CD4-positive, alpha-beta memory T cell (primary cell): ENCODE results near the gene KCNA2. TPM values are rescaled to one million over a fixed set of nuclear protein-coding genes. Genes with fewer than 3 reads are reported as not detected.

Experiments
- CTCF ChIA-PET: fragments of 350-600 bp; sonication (Branson Sonifier 250); formaldehyde crosslinking; loops from one replicate; lab custom pipeline; 2021; ENCODE audit warnings: inconsistent platforms; ENCODE audit not compliant: partially characterized antibody; lab: Charles Lee
- POLR2A ChIA-PET: fragments of 350-600 bp; sonication (Branson Sonifier 250); formaldehyde crosslinking; loops from one replicate; lab custom pipeline; 2021; ENCODE audit not compliant: partially characterized antibody; lab: Charles Lee
- DNase-seq, 5 donors: peaks; one replicate each; pipeline versions ENCODE4 v3.0.0 to v3.0.0-alpha.2; 2020 to 2022; ENCODE audit warnings: mixed read lengths in 1 of 5
- H3K27ac ChIP-seq: one replicate; pipeline ENCODE4 v1.7.0; 2013; ENCODE audit warnings: low read depth, low read length
- H3K27me3 ChIP-seq: 2 replicates; pipeline ENCODE4 v1.7.0; 2013; ENCODE audit warnings: mild to moderate bottlenecking, low read length, moderate library complexity; ENCODE audit not compliant: insufficient read depth
- H3K36me3 ChIP-seq: 2 replicates; pipeline ENCODE4 v1.7.0; 2013; ENCODE audit warnings: mild to moderate bottlenecking, low read length, moderate library complexity; ENCODE audit not compliant: insufficient read depth
- H3K4me1 ChIP-seq: 2 replicates; pipeline ENCODE4 v1.7.0; 2013; ENCODE audit warnings: mild to moderate bottlenecking, low read length, moderate library complexity; ENCODE audit not compliant: insufficient read depth
- H3K4me3 ChIP-seq, 2 donors: one replicate each; pipeline ENCODE4 v1.7.0; 2013; ENCODE audit warnings: low read length in 2 of 2, mild to moderate bottlenecking in 1 of 2
- H3K9me3 ChIP-seq, 2 donors: one replicate each; pipeline ENCODE4 v1.7.0; 2013; ENCODE audit warnings: low read length in 2 of 2, control low read depth in 1 of 2; ENCODE audit not compliant: control insufficient read depth in 1 of 2
- H3K27ac Mint-ChIP-seq, 7 donors: one replicate each; pipeline ENCODE4 v1.8.0; 2020 to 2021; ENCODE audit warnings: mixed read lengths in 7 of 7, mild to moderate bottlenecking in 6 of 7, inconsistent platforms in 3 of 7, moderate library complexity in 3 of 7
- H3K27me3 Mint-ChIP-seq, 2 donors: one replicate each; pipeline ENCODE4 v1.8.0; 2020 to 2021; ENCODE audit warnings: mixed read lengths in 2 of 2
- H3K36me3 Mint-ChIP-seq, 2 donors: one replicate each; pipeline ENCODE4 v1.8.0; 2020 to 2021; ENCODE audit warnings: mixed read lengths in 2 of 2, inconsistent platforms in 1 of 2, mild to moderate bottlenecking in 1 of 2
- H3K4me1 Mint-ChIP-seq, 4 donors: one replicate each; pipeline ENCODE4 v1.8.0; 2020 to 2021; ENCODE audit warnings: mixed read lengths in 4 of 4, mild to moderate bottlenecking in 1 of 4
- H3K4me3 Mint-ChIP-seq, 8 donors: one replicate each; pipeline ENCODE4 v1.8.0; 2020 to 2021; ENCODE audit warnings: mixed read lengths in 8 of 8, mild to moderate bottlenecking in 7 of 8, moderate library complexity in 6 of 8, inconsistent platforms in 3 of 8
- H3K9me3 Mint-ChIP-seq, 8 donors: one replicate each; pipeline ENCODE4 v1.8.0; 2020 to 2021; ENCODE audit warnings: mixed read lengths in 8 of 8, mild to moderate bottlenecking in 5 of 8, inconsistent platforms in 3 of 8, moderate library complexity in 1 of 8
- intact Hi-C: fragments of 100-400 bp; cut with micrococcal nuclease; formaldehyde crosslinking; loops from one replicate; pipeline ENCODE4 v1.15.1; 2023
- polyA plus RNA-seq, 2 donors: library from polyadenylated mRNA; unstranded; fragments of 300-500 nt; fragmentation: Illumina TruSeq; gene quantifications; one replicate each; pipeline ENCODE4 v1.2.3, GENCODE V29; 2021
- total RNA-seq, 2 experiments: library from RNA; stranded (reverse); gene quantifications; one replicate each; pipeline ENCODE4 v1.2.3, GENCODE V29; 2021

Gene KCNA2
- total RNA-seq = 1 to 10 TPM; 1.2 to 2.2 TPM
- 1 to 10 TPM in 1 of 2 donors, under 1 TPM in 1; 0.26 to 1.0 TPM for polyA plus RNA-seq

- Histone ChIP-seq H3K4me3 (peak within 1 kb of the TSS; percentile 54 to 59), H3K27ac (no peak within 1 kb of the TSS), H3K4me1 (peaks cover 21% of the 10 kb centered on the region), H3K27me3 (peaks cover 31% of the 10 kb centered on the region), H3K9me3 (no peaks in the 10 kb centered on the region), H3K36me3 (no peaks in the 10 kb centered on the region)
- Mint-ChIP-seq H3K27me3 (peaks cover 25 to 47% of the 10 kb centered on the region in 2 donors), H3K36me3 (peaks cover 0 to 20% of the 10 kb centered on the region in 2 donors), H3K4me3 (peak within 1 kb of the TSS; percentile 81 to 90 (median 84)), H3K27ac (peak within 1 kb of the TSS in 1 of 7 donors; percentile 47), H3K4me1 (peaks cover 6 to 30% (median 16%) of the 10 kb centered on the region in 4 donors), H3K9me3 (no peaks in the 10 kb centered on the region)
- peak in 1 of 5 donors; percentile 15 for DNase-seq
- ChIA-PET CTCF (interaction anchor here (0.8 to 5.4 kb wide), 6 partner anchors 13 to 386 kb away, joined by 3 to 34 read pairs (median 10); no protein-coding TSS in a partner anchor), POLR2A (interaction anchor here (1.1 to 2.6 kb wide), 5 partner anchors 14 to 1095 kb away, joined by 3 to 13 read pairs (median 4); no protein-coding TSS in a partner anchor)
- intact Hi-C loops = no loop called here
Measured at GRCh38 chr1:110605901-110606656, at the start of gene KCNA2. Gene KCNA2 (minus strand): TSS chr1:110606358. CDS start chr1:110604782, 1,576 bp downstream.

GRCh38 chr1:110650609-110651008, 44.5 kb upstream of the KCNA2 start:
- H3K9me3 Mint-ChIP-seq = peaks cover 0 to 2% (median 0%) of the 10 kb centered on the region in 8 donors
- peak overlapping the region in 2 of 8 donors; percentile 3 to 41 for H3K4me3 Mint-ChIP-seq
- Histone ChIP-seq H3K36me3 (no peaks in the 10 kb centered on the region), H3K9me3 (no peaks in the 10 kb centered on the region), H3K27me3 (no peaks in the 10 kb centered on the region), H3K4me1 (peaks cover 73% of the 10 kb centered on the region), H3K4me3 (no peak overlapping the region), H3K27ac (no peak overlapping the region)
- intact Hi-C loops = no loop called here
- H3K27ac Mint-ChIP-seq = peak overlapping the region in 5 of 7 donors; percentile 10 to 67 (median 49)
- ChIA-PET POLR2A (interaction anchor here (2.5 to 27.3 kb wide), 3 partner anchors 9 to 19 kb away, joined by 7 to 993 read pairs (median 273); partner anchors contain the start of gene KCNA3), CTCF (interaction anchor here (1.4 to 3.8 kb wide), 3 partner anchors 16 to 31 kb away, joined by 3 to 16 read pairs (median 5); no protein-coding TSS in a partner anchor)
- peaks cover 20 to 38% (median 28%) of the 10 kb centered on the region in 4 donors for H3K4me1 Mint-ChIP-seq
- no peak for DNase-seq
- H3K27me3 Mint-ChIP-seq = no peaks in the 10 kb centered on the region
- H3K36me3 Mint-ChIP-seq = peaks cover 12 to 19% of the 10 kb centered on the region in 2 donors

GRCh38 chr1:110648417-110648816, 42.3 kb upstream of the KCNA2 start:
- no peak overlapping the region for H3K4me3 Mint-ChIP-seq
- H3K9me3 Mint-ChIP-seq = peaks cover 0 to 2% (median 0%) of the 10 kb centered on the region in 8 donors
- intact Hi-C loops = loop anchor here (10.0 kb wide), 1 partner anchor 226 kb away; the partner anchor contains the start of gene CD53
- ChIA-PET POLR2A (interaction anchor here (1.0 to 27.3 kb wide), 6 partner anchors 9 to 225 kb away, joined by 3 to 993 read pairs (median 20); partner anchors contain the start of gene KCNA3), CTCF (interaction anchor here (0.6 to 7.2 kb wide), 12 partner anchors 9 to 649 kb away, joined by 3 to 75 read pairs (median 8); no protein-coding TSS in a partner anchor)
- peaks cover 5 to 8% of the 10 kb centered on the region in 2 donors for H3K36me3 Mint-ChIP-seq
- Histone ChIP-seq H3K27me3 (no peaks in the 10 kb centered on the region), H3K9me3 (no peaks in the 10 kb centered on the region), H3K27ac (peak overlapping the region; percentile 56), H3K4me3 (no peak overlapping the region), H3K4me1 (peaks cover 82% of the 10 kb centered on the region), H3K36me3 (no peaks in the 10 kb centered on the region)
- H3K27ac Mint-ChIP-seq = no peak overlapping the region
- no peaks in the 10 kb centered on the region for H3K27me3 Mint-ChIP-seq
- H3K4me1 Mint-ChIP-seq = peaks cover 6 to 42% (median 27%) of the 10 kb centered on the region in 4 donors
- no peak for DNase-seq

GRCh38 chr1:110647254-110647891, 41.2 kb upstream of the KCNA2 start:
- POLR2A ChIA-PET = interaction anchor here (0.7 to 27.3 kb wide), 8 partner anchors 10 to 569 kb away, joined by 3 to 993 read pairs (median 10); partner anchors contain the start of gene KCNA3
- H3K27ac ChIP-seq = peak overlapping the region; percentile 56
- intact Hi-C loops = loop anchor here (1.0 to 10.0 kb wide), 3 partner anchors 11 to 227 kb away; partner anchors contain the start of gene CD53
- no peaks in the 10 kb centered on the region for H3K36me3 Mint-ChIP-seq
- CTCF ChIA-PET = interaction anchor here (0.9 to 7.2 kb wide), 17 partner anchors 10 to 140 kb away, joined by 3 to 75 read pairs (median 6); partner anchors contain the start of gene KCNA3
- peak; percentile 45 to 71 (median 54) for DNase-seq
- H3K4me1 Mint-ChIP-seq = peaks cover 0 to 45% (median 31%) of the 10 kb centered on the region in 4 donors
- no peaks in the 10 kb centered on the region for H3K9me3 ChIP-seq
- no peaks in the 10 kb centered on the region for H3K27me3 Mint-ChIP-seq
- H3K4me1 ChIP-seq = peaks cover 88% of the 10 kb centered on the region
- peak overlapping the region in 1 of 2 donors; percentile 2 for H3K4me3 ChIP-seq
- H3K27ac Mint-ChIP-seq = no peak overlapping the region
- H3K9me3 Mint-ChIP-seq = peaks cover 0 to 4% (median 0%) of the 10 kb centered on the region in 8 donors
- peak overlapping the region in 1 of 8 donors; percentile 18 for H3K4me3 Mint-ChIP-seq
- H3K36me3 ChIP-seq = no peaks in the 10 kb centered on the region
- no peaks in the 10 kb centered on the region for H3K27me3 ChIP-seq

- ChIA-PET POLR2A (interaction anchor here (0.5 to 27.3 kb wide), 7 partner anchors 10 to 1669 kb away, joined by 3 to 993 read pairs (median 4); partner anchors contain the start of gene KCNA3), CTCF (interaction anchor here (0.7 to 7.2 kb wide), 12 partner anchors 10 to 347 kb away, joined by 3 to 75 read pairs (median 6); partner anchors contain the start of gene KCNA3)
- peaks cover 11 to 51% (median 40%) of the 10 kb centered on the region in 4 donors for H3K4me1 Mint-ChIP-seq
- DNase-seq = no peak
- peaks cover 0 to 2% of the 10 kb centered on the region in 2 donors for H3K36me3 Mint-ChIP-seq
- no peaks in the 10 kb centered on the region for H3K27me3 Mint-ChIP-seq
- Histone ChIP-seq H3K27me3 (no peaks in the 10 kb centered on the region), H3K4me1 (peaks cover 99% of the 10 kb centered on the region), H3K9me3 (no peaks in the 10 kb centered on the region), H3K27ac (peak overlapping the region; percentile 56), H3K4me3 (peak overlapping the region in 1 of 2 donors; percentile 2), H3K36me3 (no peaks in the 10 kb centered on the region)
- H3K9me3 Mint-ChIP-seq = peaks cover 0 to 6% (median 3%) of the 10 kb centered on the region in 8 donors
- intact Hi-C loops = loop anchor here (10.0 kb wide), 1 partner anchor 229 kb away; the partner anchor contains the start of gene CD53
- peak overlapping the region in 5 of 8 donors; percentile 21 to 66 (median 44) for H3K4me3 Mint-ChIP-seq
- H3K27ac Mint-ChIP-seq = peak overlapping the region in 6 of 7 donors; percentile 31 to 83 (median 62)
Measured at GRCh38 chr1:110645821-110646735, 39.9 kb upstream of the KCNA2 start.
